Measurements from ENCODE around the gene DNM3.

DNM3 gene

DNA sequence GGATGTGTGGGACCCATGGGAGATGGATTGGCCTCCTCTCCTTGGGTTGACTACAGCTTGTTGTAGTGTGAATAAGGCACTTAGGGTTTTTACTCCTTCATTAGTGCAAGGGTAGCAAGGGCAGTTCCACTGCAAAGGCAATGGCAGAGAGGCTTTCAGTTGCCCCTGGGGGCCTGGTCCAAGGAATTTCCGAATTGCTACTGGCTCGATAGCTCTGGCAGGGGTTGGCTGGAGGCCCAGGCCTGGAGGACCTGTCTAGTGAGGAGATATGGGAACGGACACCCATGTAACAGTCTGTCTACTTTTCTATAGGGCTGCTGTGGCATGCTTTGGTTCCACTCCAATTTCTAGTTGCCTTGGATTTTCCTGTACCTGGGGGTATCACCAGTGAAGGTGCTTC is 360.3 kb downstream of the DNM3 start:
- no peak for DNase-seq

- no peak for DNase-seq
Observed at GRCh38 chr1:172203135-172203823, 362.0 kb downstream of the DNM3 start.

GRCh38 chr1:172203902-172204301 is 362.6 kb downstream of the DNM3 start:
- no peak for DNase-seq

DNA sequence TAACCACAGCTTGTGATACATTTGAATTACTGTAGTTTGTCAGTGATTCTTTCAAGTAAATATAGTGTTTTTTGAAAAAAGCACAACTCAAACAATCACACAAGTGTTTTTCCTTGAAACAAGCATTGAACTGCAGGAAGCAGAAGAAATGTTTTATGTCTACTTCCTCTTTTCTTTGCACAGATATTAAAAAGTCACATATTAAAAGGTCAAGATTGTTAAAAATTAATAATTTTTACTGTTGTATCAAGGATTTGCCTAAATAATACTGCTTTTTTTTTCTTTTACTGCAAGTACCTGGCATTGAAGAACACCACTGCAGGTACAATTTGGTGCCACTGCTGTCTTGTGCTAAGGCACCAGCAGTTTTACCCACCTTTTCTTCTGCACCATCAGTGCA is 365.0 kb downstream of the DNM3 start:
- no peak for DNase-seq

DNA sequence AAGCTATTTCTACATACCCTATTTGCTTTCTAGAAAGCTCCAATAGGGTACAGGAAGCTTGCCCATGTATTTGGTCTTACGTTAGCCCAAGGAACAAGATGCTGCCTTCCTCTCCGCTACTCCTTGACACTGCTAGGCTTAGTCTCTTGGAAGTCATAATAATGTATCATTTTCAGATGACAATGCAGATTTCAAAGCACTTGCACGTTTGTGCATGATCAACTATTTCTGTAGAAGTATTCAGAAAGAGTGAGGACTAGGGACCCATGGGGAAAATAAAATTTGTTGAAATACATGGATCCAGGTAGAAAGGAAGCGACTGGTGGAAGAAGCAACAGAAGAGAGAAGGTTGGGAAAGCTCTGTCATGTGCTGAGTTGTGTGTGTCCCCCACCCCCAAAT is 367.3 kb downstream of the DNM3 start:
- DNase-seq = no peak

- no peak for DNase-seq
Observed at GRCh38 chr1:172211221-172211620, 369.9 kb downstream of the DNM3 start.

GRCh38 chr1:172212124-172212523 is 370.8 kb downstream of the DNM3 start:
- no peak for DNase-seq

DNA sequence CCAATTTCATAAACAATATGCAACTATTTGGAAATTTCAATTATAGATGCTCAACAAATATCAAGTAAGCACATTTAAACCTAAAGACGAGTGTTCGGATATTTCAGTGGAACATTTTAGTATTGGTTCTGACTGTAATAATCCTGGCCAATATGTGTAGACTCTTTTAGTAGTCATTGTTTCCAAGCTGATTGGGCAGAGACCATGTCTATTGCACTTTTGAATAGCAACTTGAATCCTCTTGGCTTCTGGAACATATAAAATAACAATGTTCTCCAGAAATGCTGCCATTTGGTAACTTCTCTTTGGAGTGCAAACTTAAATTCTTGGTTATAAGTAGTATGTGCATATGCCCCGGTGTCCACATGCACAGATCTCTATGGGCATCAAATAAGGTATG is 373.7 kb downstream of the DNM3 start:
- DNase-seq = no peak

- no peak for DNase-seq
Observed at GRCh38 chr1:172219966-172220365, 378.7 kb downstream of the DNM3 start.

GRCh38 chr1:172220376-172220775 is 379.1 kb downstream of the DNM3 start:
- DNase-seq = no peak

- DNase-seq = no peak
Observed at GRCh38 chr1:172221436-172221835, 380.1 kb downstream of the DNM3 start.

GRCh38 chr1:172224871-172225270 is 383.6 kb downstream of the DNM3 start:
- DNase-seq = no peak

GRCh38 chr1:172229942-172230341 is 388.6 kb downstream of the DNM3 start:
- DNase-seq = no peak

GRCh38 chr1:172230526-172230925 is 389.2 kb downstream of the DNM3 start:
- no peak for DNase-seq

- DNase-seq = no peak
Observed at GRCh38 chr1:172236958-172237357, 395.7 kb downstream of the DNM3 start.

DNA sequence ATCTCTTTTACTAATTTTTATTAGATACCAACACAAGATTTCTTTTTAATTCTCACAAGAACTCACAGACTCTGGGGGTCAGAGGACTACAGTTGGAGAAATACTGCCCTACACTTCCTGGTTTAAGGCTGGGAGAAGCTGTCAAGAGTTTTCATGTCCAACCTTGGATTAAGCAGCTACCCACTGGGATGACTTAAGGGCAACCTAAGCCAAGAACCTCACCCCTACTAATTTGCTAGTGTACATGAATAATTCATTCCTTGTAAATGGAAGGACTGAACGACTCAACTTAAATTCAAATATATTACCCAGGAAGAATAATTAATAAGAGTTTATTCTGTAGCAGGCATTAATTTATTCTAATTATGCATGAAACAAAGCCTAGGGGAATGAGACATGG is 396.9 kb downstream of the DNM3 start:
- DNase-seq = no peak

GRCh38 chr1:172238965-172239364 is 397.7 kb downstream of the DNM3 start:
- no peak for DNase-seq

- no peak for DNase-seq
Observed at GRCh38 chr1:172239901-172240300, 398.6 kb downstream of the DNM3 start.

DNA sequence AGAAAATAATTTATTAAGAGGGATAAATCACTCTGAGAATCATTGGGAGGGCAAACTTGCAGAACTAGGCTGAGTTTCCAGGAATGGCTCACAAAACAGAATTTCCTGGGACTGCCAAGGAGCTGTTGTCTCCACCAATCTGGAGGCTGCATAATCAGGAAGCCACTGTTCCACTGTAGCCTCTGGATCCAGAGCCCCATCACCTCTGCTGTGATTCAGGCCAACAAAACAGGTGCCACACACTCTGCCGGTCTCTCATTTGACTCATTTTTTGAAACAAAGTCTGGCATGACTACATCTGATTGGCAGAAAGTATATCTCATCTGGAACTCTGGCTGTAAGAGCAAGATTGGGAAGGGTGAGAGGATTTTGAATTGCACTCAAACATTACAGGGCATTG is 400.2 kb downstream of the DNM3 start:
- no peak for DNase-seq

- no peak for DNase-seq
Observed at GRCh38 chr1:172244865-172245264, 403.6 kb downstream of the DNM3 start.

GRCh38 chr1:172245788-172246187 is 404.5 kb downstream of the DNM3 start:
- no peak for DNase-seq

- DNase-seq = no peak
Observed at GRCh38 chr1:172246521-172247390, 405.5 kb downstream of the DNM3 start.

GRCh38 chr1:172251486-172251885 is 410.2 kb downstream of the DNM3 start:
- DNase-seq = no peak

GRCh38 chr1:172252321-172252720 is 411.0 kb downstream of the DNM3 start:
- DNase-seq = no peak

DNA sequence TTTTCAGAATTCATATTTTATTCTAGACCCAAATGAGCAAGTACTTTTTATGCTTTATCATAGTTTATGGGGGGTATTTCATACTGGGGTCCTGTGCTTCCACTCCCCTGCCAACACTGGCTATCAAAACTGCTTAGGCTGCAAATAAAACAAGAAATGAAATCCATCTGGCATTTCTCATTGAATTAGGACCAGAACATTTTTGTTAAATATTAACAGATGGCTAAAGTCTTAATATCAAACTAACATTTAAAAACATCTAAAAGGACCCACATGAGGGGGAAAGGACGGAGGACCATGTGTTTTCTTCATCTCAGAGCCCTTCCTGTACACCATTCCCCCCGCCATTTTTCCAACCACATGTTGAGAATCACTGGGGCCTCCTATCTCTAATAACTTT is 411.7 kb downstream of the DNM3 start:
- DNase-seq = no peak

Data from stimulated activated CD4-positive, alpha-beta T cell treated with anti-CD3 and anti-CD28 coated beads, Interleukin-4, amount 100 ng/mL, for 1 hour (primary cell).